Caco-2 (cell line): ENCODE measurements around the gene CADPS2. TPM values are rescaled to one million over a fixed set of nuclear protein-coding genes. Genes with fewer than 3 reads are reported as not detected.

Experiments
- BruUV-seq: library from RNA; stranded (reverse); fragments of 400-500 nt; replicated peaks from 2 replicates; lab custom pipeline; 2021; lab: Mats Ljungman, UMichigan
- CTCF ChIA-PET: fragments of 300-600 bp; sonication (Branson Sonifier 250); formaldehyde crosslinking; loops from one replicate; lab custom pipeline; 2022; ENCODE audit warnings: antibody characterized with exemption; lab: Charles Lee
- POLR2A ChIA-PET: fragments of 300-600 bp; sonication (Branson Sonifier 250); formaldehyde crosslinking; loops from one replicate; lab custom pipeline; 2022; ENCODE audit warnings: antibody characterized with exemption; lab: Charles Lee
- DNase-seq, 2 experiments: peaks; one replicate each; pipeline versions ENCODE4 v3.0.0 to v3.0.0-alpha.2; 2020 to 2022
- H3K27me3 ChIP-seq: replicated peaks from 2 replicates; pipeline ENCODE4 v1.6.0; 2011; ENCODE audit warnings: low read length; ENCODE audit not compliant: control insufficient read depth, insufficient read depth
- H3K36me3 ChIP-seq: 2 replicates; pipeline ENCODE4 v1.5.1; 2011; ENCODE audit warnings: low read length; ENCODE audit not compliant: control insufficient read depth, insufficient read depth
- H3K4me1 ChIP-seq: fragments of 250-450 bp; sonication (Bioruptor Pico); 2 replicates; pipeline ENCODE4 v1.5.1; 2020; ENCODE audit warnings: mild to moderate bottlenecking
- H3K4me3 ChIP-seq: 2 replicates; pipeline ENCODE4 v1.5.1; 2011; ENCODE audit warnings: low read depth, mild to moderate bottlenecking, control low read depth, low read length
- H3K9me3 ChIP-seq: fragments of 250-450 bp; sonication (Bioruptor Pico); 2 replicates; pipeline ENCODE4 v1.5.1; 2020; ENCODE audit warnings: mild to moderate bottlenecking, moderate library complexity
- H3K27ac Mint-ChIP-seq: one replicate; pipeline ENCODE4 v1.8.0; 2022; ENCODE audit warnings: mixed read lengths; ENCODE audit not compliant: unreplicated experiment
- H3K27me3 Mint-ChIP-seq: one replicate; pipeline ENCODE4 v1.8.0; 2022; ENCODE audit warnings: mixed read lengths; ENCODE audit not compliant: insufficient read depth, unreplicated experiment
- H3K36me3 Mint-ChIP-seq: one replicate; pipeline ENCODE4 v1.8.0; 2022; ENCODE audit warnings: mild to moderate bottlenecking, mixed read lengths; ENCODE audit not compliant: insufficient read depth, unreplicated experiment
- H3K4me1 Mint-ChIP-seq: one replicate; pipeline ENCODE4 v1.8.0; 2022; ENCODE audit warnings: low read depth, mixed read lengths; ENCODE audit not compliant: unreplicated experiment
- H3K4me3 Mint-ChIP-seq: one replicate; pipeline ENCODE4 v1.8.0; 2022; ENCODE audit warnings: mild to moderate bottlenecking, moderate library complexity, mixed read lengths; ENCODE audit not compliant: unreplicated experiment
- H3K9me3 Mint-ChIP-seq: one replicate; pipeline ENCODE4 v1.8.0; 2022; ENCODE audit warnings: mixed read lengths; ENCODE audit not compliant: unreplicated experiment
- CTCF ChIP-seq, 2 experiments: fragments of 200-600 bp in 1 of 2; IDR thresholded peaks; 1 replicate in 1 of 2; 2 replicates in 1 of 2; pipeline versions ENCODE4 v1.5.1 to v1.8.0; 2011 to 2022; ENCODE audit warnings: antibody characterized with exemption in 1 of 2, control low read depth in 1 of 2, inconsistent platforms in 1 of 2, low read depth in 1 of 2, low read length in 1 of 2, mild to moderate bottlenecking in 1 of 2, moderate library complexity in 1 of 2; ENCODE audit not compliant: insufficient read depth in 1 of 2, severe bottlenecking in 1 of 2, unreplicated experiment in 1 of 2
- intact Hi-C: fragments of 100-400 bp; cut with micrococcal nuclease; formaldehyde crosslinking; loops from one replicate; pipeline ENCODE4 v1.10.0; 2022; ENCODE audit not compliant: unreplicated experiment
- total RNA-seq: library from RNA; stranded (reverse); gene quantifications from 2 replicates; pipeline ENCODE4 v1.2.3, GENCODE V29; 2022

Gene CADPS2
- total RNA-seq, 1 experiment from 2014 or later: 2.7 TPM

DNA sequence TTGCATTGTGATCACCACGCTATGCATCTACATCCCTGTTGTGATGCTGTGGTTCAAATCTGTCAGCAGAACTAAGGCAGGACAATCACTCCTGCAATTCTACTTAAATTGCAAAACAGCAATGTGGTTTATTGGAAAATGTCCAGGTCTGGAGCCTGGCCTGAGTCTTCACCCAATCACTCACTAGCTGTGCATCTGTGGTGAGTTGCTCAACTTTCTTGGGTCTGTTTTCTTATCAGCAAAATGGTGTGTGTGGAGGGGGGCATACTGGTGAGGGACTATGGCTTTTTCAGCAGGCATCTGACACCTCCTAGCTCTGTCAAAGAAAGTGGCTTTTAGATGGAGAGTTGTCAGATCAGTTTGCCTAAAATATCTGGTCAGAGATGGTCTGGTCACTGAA lies 473.4 kb downstream of the CADPS2 start:
- BruUV-seq: no TSS peak
- intact Hi-C loops: no loop called here
- no peaks in the 10 kb centered on the region for H3K36me3 Mint-ChIP-seq
- H3K27me3 Mint-ChIP-seq: no peaks in the 10 kb centered on the region
- ChIA-PET CTCF (interaction anchor here (0.6 kb wide), 1 partner anchor 20 kb away, joined by 3 read pairs; no protein-coding TSS in a partner anchor), POLR2A (no interaction called here)
- Histone ChIP-seq H3K27me3 (no peaks in the 10 kb centered on the region), H3K4me1 (no peaks in the 10 kb centered on the region), H3K4me3 (no peak overlapping the region), H3K36me3 (no peaks in the 10 kb centered on the region), H3K9me3 (no peaks in the 10 kb centered on the region)
- no peak for TF ChIP-seq CTCF (IDR thresholded peaks at IDR 0.05; ENCODE audit: insufficient read depth in 1 of 2, low read depth in 1 of 2, low read length in 1 of 2, severe bottlenecking in 1 of 2, unreplicated experiment in 1 of 2)
- H3K27ac Mint-ChIP-seq: no peak overlapping the region
- no peaks in the 10 kb centered on the region for H3K4me1 Mint-ChIP-seq
- H3K4me3 Mint-ChIP-seq: no peak overlapping the region
- H3K9me3 Mint-ChIP-seq: no peaks in the 10 kb centered on the region
- no peak for DNase-seq

- H3K4me1 Mint-ChIP-seq: no peaks in the 10 kb centered on the region
These were observed 473.8 kb downstream of the CADPS2 start for GRCh38 chr7:122412441-122412840.

GRCh38 chr7:122407195-122407594 lies 479.1 kb downstream of the CADPS2 start:
- Mint-ChIP-seq H3K27ac (no peak overlapping the region), H3K27me3 (no peaks in the 10 kb centered on the region), H3K9me3 (no peaks in the 10 kb centered on the region), H3K36me3 (no peaks in the 10 kb centered on the region), H3K4me1 (no peaks in the 10 kb centered on the region), H3K4me3 (no peak overlapping the region)
- no TSS peak for BruUV-seq
- Histone ChIP-seq H3K27me3 (no peaks in the 10 kb centered on the region), H3K9me3 (no peaks in the 10 kb centered on the region), H3K4me1 (no peaks in the 10 kb centered on the region), H3K4me3 (no peak overlapping the region), H3K36me3 (no peaks in the 10 kb centered on the region)
- ChIA-PET CTCF (no interaction called here), POLR2A (no interaction called here)
- intact Hi-C loops: no loop called here
- no peak for DNase-seq
- TF ChIP-seq CTCF (IDR thresholded peaks at IDR 0.05; ENCODE audit: insufficient read depth in 1 of 2, low read depth in 1 of 2, low read length in 1 of 2, severe bottlenecking in 1 of 2, unreplicated experiment in 1 of 2): no peak

More at GRCh38 chr7:122412441-122412840, 473.8 kb downstream of the CADPS2 start:
- intact Hi-C loops: no loop called here
- Histone ChIP-seq H3K4me1 (no peaks in the 10 kb centered on the region), H3K4me3 (no peak overlapping the region), H3K36me3 (no peaks in the 10 kb centered on the region), H3K9me3 (no peaks in the 10 kb centered on the region), H3K27me3 (no peaks in the 10 kb centered on the region)
- BruUV-seq: no TSS peak
- POLR2A ChIA-PET: no interaction called here
- no peaks in the 10 kb centered on the region for H3K9me3 Mint-ChIP-seq
- CTCF ChIA-PET: interaction anchor here (0.6 kb wide), 1 partner anchor 20 kb away, joined by 3 read pairs; no protein-coding TSS in a partner anchor
- no peak for DNase-seq
- no peak overlapping the region for H3K4me3 Mint-ChIP-seq
- no peak overlapping the region for H3K27ac Mint-ChIP-seq
- no peak for TF ChIP-seq CTCF (IDR thresholded peaks at IDR 0.05; ENCODE audit: insufficient read depth in 1 of 2, low read depth in 1 of 2, low read length in 1 of 2, severe bottlenecking in 1 of 2, unreplicated experiment in 1 of 2)
- H3K36me3 Mint-ChIP-seq: no peaks in the 10 kb centered on the region
- no peaks in the 10 kb centered on the region for H3K27me3 Mint-ChIP-seq
